Lower leg skin (tissue), 4 donors: ENCODE measurements around the gene CAMTA1. TPM values are rescaled to one million over a fixed set of nuclear protein-coding genes. Genes with fewer than 3 reads are reported as not detected.

Source experiments
- DNase-seq, 2 donors: peaks; one replicate each; pipeline ENCODE4 v3.0.0-alpha.2; 2019; ENCODE audit warnings: low spot score in 2 of 2
- H3K4me3 ChIP-seq: fragments of 200-600 bp; sonication (generic); 2 replicates; pipeline ENCODE4 v1.5.1; 2017; ENCODE audit warnings: mild to moderate bottlenecking, low read depth; ENCODE audit not compliant: poor library complexity, severe bottlenecking
- CTCF ChIP-seq, 3 donors: fragments of 450-650 bp; IDR thresholded peaks; one replicate each; pipeline ENCODE4 v1.5.1; 2016; ENCODE audit warnings: antibody characterized with exemption in 3 of 3, mild to moderate bottlenecking in 3 of 3, moderate library complexity in 2 of 3
- POLR2A ChIP-seq, 2 donors: fragments of 450-650 bp; IDR thresholded peaks; one replicate each; pipeline ENCODE4 v1.6.1; 2016 to 2017; ENCODE audit warnings: antibody characterized with exemption in 2 of 2, mild to moderate bottlenecking in 1 of 2, moderate library complexity in 1 of 2
- WGBS, 2 donors: methylation state at CpG; one replicate each; pipeline ENCODE4 v1.1.5; 2018; 5-methylcytosine and 5-hydroxymethylcytosine counted together
- intact Hi-C: fragments of 100-400 bp; cut with DNase I; formaldehyde crosslinking; loops from one replicate; pipeline ENCODE4 v1.15.0; 2023; ENCODE audit warnings: low total_unique reads
- total RNA-seq, 4 donors: library from RNA; depleted of rRNA; stranded (reverse); fragments of >200 nt; gene quantifications; one replicate each; pipeline ENCODE4 v1.1.0, GENCODE V29; 2016

The CAMTA1 gene
- total RNA-seq, 4 donors from 2014 or later, result 24.4 to 52.3 (median 32.9) TPM

GRCh38 chr1:7471836-7472235, 686.6 kb downstream of the CAMTA1 start:
- TF ChIP-seq POLR2A (IDR thresholded peaks at IDR 0.05) (no peak), CTCF (IDR thresholded peaks at IDR 0.05) (no peak)
- DNase-seq, result no peak
- H3K4me3 ChIP-seq, result no peak overlapping the region
- intact Hi-C loops, result no loop called here
- 54% methylated on average over 14 of the region's 14 CpGs for WGBS, 2 donors

GRCh38 chr1:7473223-7474142, 688.2 kb downstream of the CAMTA1 start:
- 90 to 93% methylated on average over 11 to 12 of the region's 13 CpGs for WGBS, 2 donors
- TF ChIP-seq POLR2A (IDR thresholded peaks at IDR 0.05) (no peak), CTCF (IDR thresholded peaks at IDR 0.05) (no peak)
- DNase-seq, result no peak
- intact Hi-C loops, result no loop called here
- no peak overlapping the region for H3K4me3 ChIP-seq

GRCh38 chr1:7474143-7474490, 688.9 kb downstream of the CAMTA1 start:
- intact Hi-C loops, result no loop called here

GRCh38 chr1:7474786-7475502, 689.7 kb downstream of the CAMTA1 start:
- WGBS, 2 donors, result 96% methylated on average over 12 to 13 of the region's 13 CpGs
- TF ChIP-seq POLR2A (IDR thresholded peaks at IDR 0.05) (no peak), CTCF (IDR thresholded peaks at IDR 0.05) (no peak)
- no peak overlapping the region for H3K4me3 ChIP-seq
- intact Hi-C loops, result no loop called here
- DNase-seq, result no peak

More at GRCh38 chr1:7474143-7474490, 688.9 kb downstream of the CAMTA1 start:
- no peak overlapping the region for H3K4me3 ChIP-seq
- no peak for TF ChIP-seq CTCF (IDR thresholded peaks at IDR 0.05)
- TF ChIP-seq POLR2A (IDR thresholded peaks at IDR 0.05), result no peak
- no peak for DNase-seq
- WGBS, 2 donors, result 84 to 90% methylated on average over 3 of the region's 3 CpGs

GRCh38 chr1:7475691-7476090, 690.4 kb downstream of the CAMTA1 start:
- TF ChIP-seq CTCF (IDR thresholded peaks at IDR 0.05) (no peak), POLR2A (IDR thresholded peaks at IDR 0.05) (no peak)
- H3K4me3 ChIP-seq, result no peak overlapping the region
- intact Hi-C loops, result no loop called here
- no peak for DNase-seq
- 88 to 92% methylated on average over 4 to 5 of the region's 5 CpGs for WGBS, 2 donors
